Tibial nerve (tissue), 4 donors: ENCODE measurements around the gene PCDHGB4.

ENCODE experiments used
- CTCF ChIP-seq, 5 experiments: fragments of 200-600 bp in 3 of 5; fragments of 450-650 bp in 2 of 5; sonication (generic) in 3 of 5; IDR thresholded peaks; one replicate each; pipeline ENCODE4 v1.5.1; 2016 to 2019; ENCODE audit warnings: antibody characterized with exemption in 5 of 5, mild to moderate bottlenecking in 3 of 5, moderate library complexity in 2 of 5
- EP300 ChIP-seq, 2 donors: sonication (generic); formaldehyde crosslinking; IDR thresholded peaks; one replicate each; pipeline ENCODE4 v1.6.1; 2017; ENCODE audit warnings: antibody characterized with exemption in 2 of 2, mild to moderate bottlenecking in 1 of 2
- POLR2A ChIP-seq, 2 donors: fragments of 450-650 bp; IDR thresholded peaks; one replicate each; pipeline ENCODE4 v1.6.1; 2017; ENCODE audit warnings: antibody characterized with exemption in 2 of 2, mild to moderate bottlenecking in 2 of 2, moderate library complexity in 2 of 2

DNA sequence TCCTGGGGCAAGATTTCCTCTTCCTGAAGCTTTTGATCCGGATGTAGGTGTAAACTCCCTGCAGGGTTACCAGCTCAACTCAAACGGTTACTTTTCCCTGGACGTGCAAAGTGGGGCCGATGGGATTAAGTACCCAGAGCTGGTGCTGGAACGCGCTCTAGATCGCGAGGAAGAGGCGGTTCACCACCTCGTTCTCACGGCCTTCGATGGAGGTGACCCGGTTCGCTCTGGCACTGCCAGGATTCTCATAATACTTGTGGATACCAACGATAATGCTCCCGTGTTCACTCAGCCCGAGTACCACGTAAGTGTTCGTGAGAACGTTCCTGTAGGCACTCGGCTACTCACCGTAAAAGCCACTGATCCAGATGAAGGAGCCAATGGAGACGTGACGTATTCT lies 31.9 kb upstream of the PCDHGB4 start:
- no peak for TF ChIP-seq CTCF (IDR thresholded peaks at IDR 0.05)
- TF ChIP-seq POLR2A (IDR thresholded peaks at IDR 0.05) = no peak
- no peak for TF ChIP-seq EP300 (IDR thresholded peaks at IDR 0.05)
